ENCODE data around the gene KCNJ5.

Gene KCNJ5

DNA sequence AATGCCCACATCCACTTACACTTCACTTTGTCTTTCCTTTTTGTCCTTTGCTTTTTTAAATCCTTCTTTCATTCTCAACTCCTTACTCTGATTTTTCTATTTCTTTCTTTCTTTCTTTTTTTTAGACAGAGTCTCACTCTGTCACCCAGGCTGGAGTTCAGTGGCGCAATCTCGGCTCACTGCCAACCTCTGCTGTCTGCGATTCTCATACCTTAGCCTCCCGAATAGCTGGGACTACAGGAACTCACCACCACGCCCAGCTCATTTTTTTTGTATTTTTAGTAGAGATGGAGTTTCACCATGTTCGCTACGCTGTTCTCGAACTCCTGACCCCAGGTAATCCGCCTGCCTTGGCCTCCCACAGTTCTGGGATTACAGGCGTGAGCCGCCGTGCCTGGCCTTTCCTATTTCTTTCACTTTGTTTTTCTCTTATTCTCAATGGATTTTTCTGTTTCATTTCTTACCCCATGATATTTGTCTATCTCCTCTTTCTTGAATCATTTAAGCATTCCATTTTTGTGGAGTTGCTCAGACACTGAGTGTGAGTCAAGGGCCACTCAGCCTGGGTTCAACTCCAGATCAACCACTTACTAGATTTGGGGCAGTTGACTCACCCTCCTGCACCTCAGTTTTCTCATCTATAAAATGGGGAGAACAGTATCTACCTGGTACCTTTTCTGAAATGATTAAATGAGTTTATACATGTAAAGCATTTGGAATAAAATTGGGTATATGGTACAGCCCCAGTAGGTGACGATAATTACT is 7.6 kb downstream of the KCNJ5 start:
- Histone ChIP-seq H3K4me1 (ENCODE audit: control insufficient read depth, low read length) (no peaks in the 10 kb centered on the region), H3K9me2 (replicated peaks; ENCODE audit: control insufficient read depth, low read length) (no peaks in the 10 kb centered on the region), H3K79me2 (ENCODE audit: control insufficient read depth, low read length) (no peaks in the 10 kb centered on the region), H3K36me3 (ENCODE audit: control insufficient read depth, low read length) (no peaks in the 10 kb centered on the region), H4K20me1 (ENCODE audit: control insufficient read depth, insufficient read depth, low read depth, low read length) (no peaks in the 10 kb centered on the region), H3K4me2 (ENCODE audit: low read length) (no peak overlapping the region), H3K27me3 (ENCODE audit: control insufficient read depth, low read length) (peaks cover 27% of the 10 kb centered on the region), H3K4me3 (ENCODE audit: low read length) (no peak overlapping the region), H3K27ac (ENCODE audit: low read depth, low read length) (no peak overlapping the region), H3K9me3 (ENCODE audit: control insufficient read depth, insufficient read depth, low read length) (no peaks in the 10 kb centered on the region), H3F3A (ENCODE audit: control insufficient read depth, insufficient read depth) (no peaks in the 10 kb centered on the region)
- TF ChIP-seq CTCF (IDR thresholded peaks at IDR 0.05; ENCODE audit: low read depth, low read length, poor library complexity, severe bottlenecking) (no peak), EZH2phosphoT487 (IDR thresholded peaks at IDR 0.05; ENCODE audit: borderline replicate concordance, low read length) (no peak)

DNA sequence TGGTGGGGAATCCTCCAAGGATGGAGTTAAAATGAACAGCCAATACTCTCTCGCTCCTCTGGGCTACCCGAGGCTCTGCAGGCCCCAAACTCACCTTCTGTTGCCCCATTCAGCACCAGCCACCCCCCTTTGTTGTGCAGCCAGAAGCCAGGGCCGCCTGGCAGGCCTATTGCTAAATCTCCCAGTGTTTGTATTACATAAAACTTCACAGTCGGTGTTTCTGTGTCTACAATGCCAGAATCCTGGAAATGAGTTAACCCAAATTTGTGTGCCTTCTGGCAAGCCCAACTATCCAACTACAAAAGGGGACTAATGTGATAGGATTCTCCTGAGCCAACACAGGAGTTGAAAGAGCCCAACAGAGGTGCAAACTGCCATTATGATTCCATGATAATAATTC is 9.3 kb downstream of the KCNJ5 start:
- H3K4me3 ChIP-seq (ENCODE audit: low read length) = no peak overlapping the region
- H3K27me3 ChIP-seq (ENCODE audit: control insufficient read depth, low read length) = peaks cover 28% of the 10 kb centered on the region
- H3K9me3 ChIP-seq (ENCODE audit: control insufficient read depth, insufficient read depth, low read length) = no peaks in the 10 kb centered on the region
- no peaks in the 10 kb centered on the region for H4K20me1 ChIP-seq (ENCODE audit: control insufficient read depth, insufficient read depth, low read depth, low read length)
- H3K79me2 ChIP-seq (ENCODE audit: control insufficient read depth, low read length) = no peaks in the 10 kb centered on the region
- H3K4me2 ChIP-seq (ENCODE audit: low read length) = no peak overlapping the region
- H3F3A ChIP-seq (ENCODE audit: control insufficient read depth, insufficient read depth) = no peaks in the 10 kb centered on the region
- peaks cover 6% of the 10 kb centered on the region; the same call in 1 of the 2 replicates for H3K4me1 ChIP-seq (ENCODE audit: control insufficient read depth, low read length)
- no peak overlapping the region for H3K27ac ChIP-seq (ENCODE audit: low read depth, low read length)
- H3K9me2 ChIP-seq (replicated peaks; ENCODE audit: control insufficient read depth, low read length) = no peaks in the 10 kb centered on the region
- H3K36me3 ChIP-seq (ENCODE audit: control insufficient read depth, low read length) = no peaks in the 10 kb centered on the region
- TF ChIP-seq CTCF (IDR thresholded peaks at IDR 0.05; ENCODE audit: low read depth, low read length, poor library complexity, severe bottlenecking) (no peak), EZH2phosphoT487 (IDR thresholded peaks at IDR 0.05; ENCODE audit: borderline replicate concordance, low read length) (no peak)

DNA sequence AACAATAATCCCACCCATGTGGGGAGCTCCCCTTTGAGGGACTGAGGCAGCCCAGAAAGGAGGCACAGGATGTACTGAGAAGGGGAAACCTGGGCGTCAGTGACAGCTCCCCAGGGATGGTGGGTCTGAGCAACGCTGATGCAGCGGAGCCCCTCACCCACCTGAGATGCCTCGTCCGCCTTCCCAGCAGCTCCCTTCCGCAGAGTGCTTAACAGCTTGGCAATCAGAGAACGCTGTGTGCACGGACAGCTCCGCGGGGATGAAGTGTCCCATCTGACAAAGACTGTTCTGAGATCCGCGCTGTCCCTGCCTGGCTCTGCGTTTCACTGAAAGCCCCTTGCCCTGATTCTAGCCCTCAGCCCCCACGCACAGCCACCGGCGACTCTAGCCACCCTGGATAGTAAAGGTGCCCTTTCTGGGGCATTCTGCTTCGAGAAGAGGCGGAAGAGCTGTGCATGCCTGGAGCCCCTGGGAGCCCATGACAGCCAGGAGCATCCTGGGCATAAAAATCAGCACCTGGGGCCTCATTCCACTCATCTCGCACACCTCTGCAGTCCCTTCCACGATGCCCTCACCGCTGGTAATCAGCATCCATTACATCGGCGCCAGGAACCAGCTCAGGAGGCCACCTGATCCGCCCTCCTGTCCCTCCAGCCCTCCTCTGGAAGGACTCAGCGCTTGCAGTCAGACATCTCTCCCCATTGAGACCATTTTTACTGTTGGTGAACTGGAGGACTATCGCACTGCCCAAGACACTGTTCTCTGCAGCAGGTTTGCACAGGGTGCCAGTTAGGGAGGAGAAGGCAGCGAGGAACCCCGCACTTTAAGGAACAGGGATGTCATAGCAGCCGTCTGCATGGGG is 10.7 kb downstream of the KCNJ5 start:
- Histone ChIP-seq H3K4me3 (ENCODE audit: low read length) (no peak overlapping the region), H3F3A (ENCODE audit: control insufficient read depth, insufficient read depth) (no peaks in the 10 kb centered on the region), H3K36me3 (ENCODE audit: control insufficient read depth, low read length) (no peaks in the 10 kb centered on the region), H3K9me3 (ENCODE audit: control insufficient read depth, insufficient read depth, low read length) (no peaks in the 10 kb centered on the region), H3K27ac (ENCODE audit: low read depth, low read length) (no peak overlapping the region), H4K20me1 (ENCODE audit: control insufficient read depth, insufficient read depth, low read depth, low read length) (no peaks in the 10 kb centered on the region), H3K4me2 (ENCODE audit: low read length) (no peak overlapping the region), H3K27me3 (ENCODE audit: control insufficient read depth, low read length) (peaks cover 36% of the 10 kb centered on the region), H3K9me2 (replicated peaks; ENCODE audit: control insufficient read depth, low read length) (no peaks in the 10 kb centered on the region), H3K79me2 (ENCODE audit: control insufficient read depth, low read length) (no peaks in the 10 kb centered on the region), H3K4me1 (ENCODE audit: control insufficient read depth, low read length) (peaks cover 11% of the 10 kb centered on the region)
- no peak for TF ChIP-seq EZH2phosphoT487 (IDR thresholded peaks at IDR 0.05; ENCODE audit: borderline replicate concordance, low read length)
- TF ChIP-seq CTCF (IDR thresholded peaks at IDR 0.05; ENCODE audit: low read depth, low read length, poor library complexity, severe bottlenecking) = no peak

Data from DOHH2 (cell line).